CD4-positive, alpha-beta T cell (primary cell): ENCODE data around the gene ERI3. TPM values are rescaled to one million over a fixed set of nuclear protein-coding genes. Genes with fewer than 3 reads are reported as not detected.

Experiments
- ATAC-seq: fragments of 200-7000 bp; cut with Tn5 transposase; one replicate; pipeline ENCODE4 v1.10.0; 2022; ENCODE audit warnings: mild to moderate bottlenecking; ENCODE audit not compliant: poor library complexity
- CTCF ChIA-PET: fragments of 350-600 bp; sonication (Branson Sonifier 250); formaldehyde crosslinking; loops from one replicate; lab custom pipeline; 2021; ENCODE audit warnings: antibody characterized with exemption, inconsistent platforms; lab: Charles Lee
- POLR2A ChIA-PET: fragments of 350-600 bp; sonication (Branson Sonifier 250); formaldehyde crosslinking; loops from one replicate; lab custom pipeline; 2021; ENCODE audit warnings: antibody characterized with exemption, inconsistent platforms; lab: Charles Lee
- DNase-seq, 14 experiments: peaks; one replicate each; pipeline ENCODE4 v3.0.0-alpha.2; 2013 to 2020; ENCODE audit warnings: mixed read lengths in 2 of 14
- H3K27ac ChIP-seq, 2 donors: one replicate each; pipeline versions ENCODE4 v1.5.1 to v1.7.0; 2013; ENCODE audit warnings: low read length in 2 of 2, low read depth in 1 of 2, mild to moderate bottlenecking in 1 of 2
- H3K27me3 ChIP-seq, 2 experiments: 1 replicate in 1 of 2; 2 replicates in 1 of 2; pipeline versions ENCODE4 v1.6.1 to v1.7.0; 2013; ENCODE audit warnings: low read length in 2 of 2, control low read depth in 1 of 2, mild to moderate bottlenecking in 1 of 2, moderate library complexity in 1 of 2; ENCODE audit not compliant: insufficient read depth in 2 of 2, control insufficient read depth in 1 of 2
- H3K36me3 ChIP-seq: one replicate; pipeline ENCODE4 v1.6.1; 2013; ENCODE audit warnings: low read length, control low read depth; ENCODE audit not compliant: insufficient read depth
- H3K4me1 ChIP-seq: one replicate; pipeline ENCODE4 v1.6.1; 2013; ENCODE audit warnings: low read length, control low read depth; ENCODE audit not compliant: insufficient read depth
- H3K4me3 ChIP-seq: one replicate; pipeline ENCODE4 v1.5.1; 2013; ENCODE audit warnings: mild to moderate bottlenecking, low read length, moderate library complexity
- H3K9me3 ChIP-seq, 2 experiments: 1 replicate in 1 of 2; 2 replicates in 1 of 2; pipeline versions ENCODE4 v1.6.1 to v1.7.0; 2013; ENCODE audit warnings: low read length in 2 of 2, mild to moderate bottlenecking in 2 of 2, control low read depth in 1 of 2, moderate library complexity in 1 of 2; ENCODE audit not compliant: control insufficient read depth in 1 of 2, insufficient read depth in 1 of 2
- H3K27ac Mint-ChIP-seq: one replicate; pipeline ENCODE4 v1.8.0; 2020; ENCODE audit warnings: mixed read lengths
- H3K27me3 Mint-ChIP-seq: one replicate; pipeline ENCODE4 v1.8.0; 2021; ENCODE audit warnings: mixed read lengths
- H3K36me3 Mint-ChIP-seq: one replicate; pipeline ENCODE4 v1.8.0; 2021; ENCODE audit warnings: low read depth, mixed read lengths
- H3K4me1 Mint-ChIP-seq: one replicate; pipeline ENCODE4 v1.8.0; 2021; ENCODE audit warnings: low read depth, mixed read lengths
- H3K4me3 Mint-ChIP-seq: one replicate; pipeline ENCODE4 v1.8.0; 2020; ENCODE audit warnings: mild to moderate bottlenecking, mixed read lengths
- H3K9me3 Mint-ChIP-seq: one replicate; pipeline ENCODE4 v1.8.0; 2020; ENCODE audit warnings: mixed read lengths
- intact Hi-C, 2 experiments: fragments of 100-400 bp; cut with DNase I in 1 of 2; cut with micrococcal nuclease in 1 of 2; formaldehyde crosslinking; loops; one replicate each; pipeline versions ENCODE4 v1.15.1 to v1.9.0; 2023 to 2025; cut with DNase I, micrococcal nuclease
- total RNA-seq, 174 experiments: library from RNA in 2 of 174; stranded (reverse) in 2 of 174; gene quantifications; one replicate each; pipeline ENCODE4 v1.2.3 and lab custom pipeline; 2021 to 2026
- TF ChIP-seq, protein P1 (sequence below): fragments of 200-600 bp; IDR thresholded peaks from one replicate; pipeline ENCODE4 v1.8.0; 2022; ENCODE audit warnings: antibody characterized with exemption, mild to moderate bottlenecking

Gene ERI3
- total RNA-seq, 2 experiments from 2014 or later = 19.7 to 20.7 TPM

DNA sequence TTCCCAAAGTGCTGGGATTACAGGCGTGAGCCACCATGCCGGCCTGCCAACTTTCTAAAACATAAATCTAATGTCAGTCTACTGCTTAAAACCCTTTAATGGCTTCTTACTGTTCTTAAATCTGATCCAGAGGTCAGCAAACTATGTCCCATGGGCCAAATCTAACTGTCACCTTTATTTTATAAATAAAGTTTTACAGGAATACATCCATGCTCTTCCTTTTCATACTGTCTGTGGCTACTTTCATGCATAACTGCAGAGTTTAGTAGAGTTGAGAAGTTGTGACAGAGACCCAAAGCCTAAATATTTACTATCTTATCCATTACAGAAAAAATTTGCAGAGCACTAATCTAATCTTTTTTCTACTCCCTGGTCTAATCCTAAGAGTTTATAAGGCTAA is 3.8 kb downstream of the ERI3 start:
- peaks cover 19% of the 10 kb centered on the region for H3K4me1 ChIP-seq
- H3K36me3 Mint-ChIP-seq = peaks cover 5% of the 10 kb centered on the region
- no peaks in the 10 kb centered on the region for H3K9me3 ChIP-seq
- ChIA-PET CTCF (no interaction called here), POLR2A (no interaction called here)
- H3K27ac ChIP-seq = no peak overlapping the region
- H3K27me3 ChIP-seq = no peaks in the 10 kb centered on the region
- no peak for ATAC-seq
- H3K4me3 ChIP-seq = no peak overlapping the region
- no peak for DNase-seq
- no peak overlapping the region for H3K27ac Mint-ChIP-seq
- H3K9me3 Mint-ChIP-seq = no peaks in the 10 kb centered on the region
- H3K4me3 Mint-ChIP-seq = no peak overlapping the region
- H3K36me3 ChIP-seq = no peaks in the 10 kb centered on the region
- H3K4me1 Mint-ChIP-seq = peaks cover 61% of the 10 kb centered on the region
- TF ChIP-seq, protein P1, sequence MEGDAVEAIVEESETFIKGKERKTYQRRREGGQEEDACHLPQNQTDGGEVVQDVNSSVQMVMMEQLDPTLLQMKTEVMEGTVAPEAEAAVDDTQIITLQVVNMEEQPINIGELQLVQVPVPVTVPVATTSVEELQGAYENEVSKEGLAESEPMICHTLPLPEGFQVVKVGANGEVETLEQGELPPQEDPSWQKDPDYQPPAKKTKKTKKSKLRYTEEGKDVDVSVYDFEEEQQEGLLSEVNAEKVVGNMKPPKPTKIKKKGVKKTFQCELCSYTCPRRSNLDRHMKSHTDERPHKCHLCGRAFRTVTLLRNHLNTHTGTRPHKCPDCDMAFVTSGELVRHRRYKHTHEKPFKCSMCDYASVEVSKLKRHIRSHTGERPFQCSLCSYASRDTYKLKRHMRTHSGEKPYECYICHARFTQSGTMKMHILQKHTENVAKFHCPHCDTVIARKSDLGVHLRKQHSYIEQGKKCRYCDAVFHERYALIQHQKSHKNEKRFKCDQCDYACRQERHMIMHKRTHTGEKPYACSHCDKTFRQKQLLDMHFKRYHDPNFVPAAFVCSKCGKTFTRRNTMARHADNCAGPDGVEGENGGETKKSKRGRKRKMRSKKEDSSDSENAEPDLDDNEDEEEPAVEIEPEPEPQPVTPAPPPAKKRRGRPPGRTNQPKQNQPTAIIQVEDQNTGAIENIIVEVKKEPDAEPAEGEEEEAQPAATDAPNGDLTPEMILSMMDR = no peak
- intact Hi-C loops = loop anchor here in 1 of 2 experiments (5.0 to 10.0 kb wide), 6 partner anchors 324 to 1844 kb away; partner anchors contain the start of genes ARMH1, ATP6V0B, B4GALT2 and CFAP57
- no peaks in the 10 kb centered on the region for H3K27me3 Mint-ChIP-seq

DNA sequence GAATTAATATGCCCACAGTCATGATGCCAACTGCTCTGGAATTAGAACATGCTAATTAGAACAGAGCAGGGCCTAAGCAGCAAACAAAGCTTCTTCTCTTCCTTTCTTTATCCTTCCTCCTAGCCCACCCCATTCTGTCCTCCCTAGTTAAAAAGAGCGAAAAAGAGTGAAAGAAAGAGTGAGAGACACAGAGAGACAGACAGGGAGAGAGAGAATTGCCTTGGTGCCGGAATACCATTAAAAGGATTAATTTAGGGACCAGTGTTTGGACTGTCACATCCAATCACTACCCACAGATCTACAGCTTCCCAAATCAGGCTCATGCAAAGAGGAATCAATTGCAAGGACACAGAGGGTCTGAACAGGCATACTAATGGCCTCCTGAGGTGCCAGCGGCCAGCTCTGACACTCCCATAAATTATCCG is 7.0 kb downstream of the ERI3 start:
- Mint-ChIP-seq H3K9me3 (no peaks in the 10 kb centered on the region), H3K4me3 (no peak overlapping the region), H3K27ac (no peak overlapping the region), H3K4me1 (peaks cover 58% of the 10 kb centered on the region), H3K36me3 (peaks cover 11% of the 10 kb centered on the region), H3K27me3 (no peaks in the 10 kb centered on the region)
- Histone ChIP-seq H3K4me1 (no peaks in the 10 kb centered on the region), H3K9me3 (no peaks in the 10 kb centered on the region), H3K27ac (no peak overlapping the region), H3K4me3 (no peak overlapping the region), H3K27me3 (no peaks in the 10 kb centered on the region), H3K36me3 (no peaks in the 10 kb centered on the region)
- TF ChIP-seq, protein P1 = no peak
- ChIA-PET POLR2A (no interaction called here), CTCF (no interaction called here)
- ATAC-seq = no peak
- DNase-seq = no peak
- intact Hi-C loops = no loop called here

DNA sequence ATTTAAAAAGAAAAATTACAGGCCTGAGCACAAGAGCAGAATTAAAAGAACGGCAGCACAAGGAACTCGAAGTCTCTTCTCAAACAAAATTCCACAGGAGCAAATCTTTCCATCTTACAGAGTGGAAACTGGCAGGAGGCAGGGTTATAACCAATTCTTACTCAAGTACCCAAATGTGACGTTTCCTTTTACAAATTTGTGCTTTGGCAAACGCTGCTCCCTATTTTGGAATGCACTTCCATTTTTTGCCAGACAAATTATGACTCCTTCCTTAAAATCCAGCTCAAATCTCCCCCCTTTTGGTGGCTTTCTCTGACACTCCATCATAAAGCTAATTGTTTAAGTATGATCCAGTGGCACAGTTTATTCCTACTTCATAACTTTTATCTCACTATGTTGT is 7.8 kb downstream of the ERI3 start:
- Mint-ChIP-seq H3K9me3 (no peaks in the 10 kb centered on the region), H3K27me3 (no peaks in the 10 kb centered on the region), H3K4me3 (no peak overlapping the region), H3K4me1 (peaks cover 54% of the 10 kb centered on the region), H3K27ac (no peak overlapping the region), H3K36me3 (peaks cover 11% of the 10 kb centered on the region)
- Histone ChIP-seq H3K9me3 (no peaks in the 10 kb centered on the region), H3K36me3 (no peaks in the 10 kb centered on the region), H3K27me3 (no peaks in the 10 kb centered on the region), H3K27ac (no peak overlapping the region), H3K4me1 (no peaks in the 10 kb centered on the region), H3K4me3 (no peak overlapping the region)
- ChIA-PET POLR2A (no interaction called here), CTCF (no interaction called here)
- DNase-seq = no peak
- intact Hi-C loops = no loop called here
- TF ChIP-seq, protein P1 = no peak
- ATAC-seq = no peak
